PC-9 (cell line): ENCODE measurements around the gene TRMT2B. TPM values are rescaled to one million over a fixed set of nuclear protein-coding genes. Genes with fewer than 3 reads are reported as not detected.

ENCODE experiments used
- BruUV-seq: library from RNA; stranded (reverse); fragments of 400-500 nt; replicated peaks from 2 replicates; lab custom pipeline; 2021; lab: Mats Ljungman, UMichigan
- CTCF ChIA-PET: fragments of 300-600 bp; sonication (Branson Sonifier 250); formaldehyde crosslinking; loops from one replicate; lab custom pipeline; 2022; ENCODE audit warnings: antibody characterized with exemption; lab: Charles Lee
- POLR2A ChIA-PET: fragments of 300-600 bp; sonication (Branson Sonifier 250); formaldehyde crosslinking; loops from one replicate; lab custom pipeline; 2022; ENCODE audit warnings: antibody characterized with exemption; ENCODE audit not compliant: unreplicated experiment; lab: Charles Lee
- DNase-seq, 2 experiments: peaks; one replicate each; pipeline versions ENCODE4 v3.0.0 to v3.0.0-alpha.2; 2015 to 2022; ENCODE audit warnings: mixed read lengths in 1 of 2
- H2AFZ ChIP-seq: fragments of 200-600 bp; sonication (generic); 2 replicates; pipeline ENCODE4 v1.8.1; 2017; ENCODE audit warnings: antibody characterized with exemption
- H3F3A ChIP-seq: fragments of 200-600 bp; sonication (generic); 2 replicates; pipeline ENCODE4 v1.8.1; 2017; ENCODE audit warnings: antibody characterized with exemption, mild to moderate bottlenecking, low read depth; ENCODE audit not compliant: insufficient read depth
- H3K27ac ChIP-seq: fragments of 200-600 bp; sonication (generic); 2 replicates; pipeline ENCODE4 v1.6.1; 2016; ENCODE audit warnings: mixed run types
- H3K27me3 ChIP-seq: fragments of 200-600 bp; sonication (generic); 2 replicates; pipeline ENCODE4 v1.6.1; 2016; ENCODE audit warnings: low read depth, mixed run types; ENCODE audit not compliant: insufficient read depth
- H3K36me3 ChIP-seq: fragments of 200-600 bp; sonication (generic); 2 replicates; pipeline ENCODE4 v1.6.1; 2016; ENCODE audit warnings: low read depth, mixed run types
- H3K4me1 ChIP-seq: fragments of 200-600 bp; sonication (generic); replicated peaks from 2 replicates; pipeline ENCODE4 v1.6.1; 2016; ENCODE audit warnings: mixed run types; ENCODE audit not compliant: insufficient read depth
- H3K4me2 ChIP-seq: fragments of 200-600 bp; sonication (generic); 2 replicates; pipeline ENCODE4 v1.6.1; 2017; ENCODE audit warnings: mixed run types
- H3K4me3 ChIP-seq: fragments of 200-600 bp; sonication (generic); 2 replicates; pipeline ENCODE4 v1.6.1; 2016; ENCODE audit warnings: mixed run types
- H3K79me2 ChIP-seq: fragments of 200-600 bp; sonication (generic); 2 replicates; pipeline ENCODE4 v1.6.1; 2017; ENCODE audit warnings: low read depth, mixed run types
- H3K9me2 ChIP-seq: fragments of 200-600 bp; sonication (generic); 2 replicates; pipeline ENCODE4 v1.8.1; 2017; ENCODE audit warnings: mild to moderate bottlenecking; ENCODE audit not compliant: insufficient read depth
- H3K9me3 ChIP-seq: fragments of 200-600 bp; sonication (generic); 2 replicates; pipeline ENCODE4 v1.8.1; 2016; ENCODE audit warnings: low read depth; ENCODE audit not compliant: insufficient read depth
- H4K20me1 ChIP-seq: fragments of 200-600 bp; sonication (generic); 2 replicates; pipeline ENCODE4 v1.8.1; 2017; ENCODE audit not compliant: insufficient read depth
- EZH2 ChIP-seq: fragments of 200-600 bp; sonication (generic); IDR thresholded peaks from 2 replicates; pipeline ENCODE4 v1.8.0; 2017; ENCODE audit warnings: antibody characterized with exemption, low read depth
- intact Hi-C: fragments of 100-400 bp; cut with micrococcal nuclease; formaldehyde crosslinking; loops from one replicate; pipeline ENCODE4 v1.10.0; 2022; ENCODE audit not compliant: unreplicated experiment
- total RNA-seq: library from RNA; stranded (reverse); gene quantifications from 2 replicates; pipeline ENCODE4 v1.2.3, GENCODE V29; 2021
- TF ChIP-seq, protein P1 (sequence below): fragments of 200-600 bp; sonication (generic); conservative IDR thresholded peaks from 2 replicates; pipeline ENCODE4 v1.6.1; 2017; ENCODE audit warnings: mixed run types, antibody characterized with exemption, mild to moderate bottlenecking, moderate library complexity

The TRMT2B gene
- total RNA-seq, 1 experiment from 2014 or later = 31.6 TPM

DNA sequence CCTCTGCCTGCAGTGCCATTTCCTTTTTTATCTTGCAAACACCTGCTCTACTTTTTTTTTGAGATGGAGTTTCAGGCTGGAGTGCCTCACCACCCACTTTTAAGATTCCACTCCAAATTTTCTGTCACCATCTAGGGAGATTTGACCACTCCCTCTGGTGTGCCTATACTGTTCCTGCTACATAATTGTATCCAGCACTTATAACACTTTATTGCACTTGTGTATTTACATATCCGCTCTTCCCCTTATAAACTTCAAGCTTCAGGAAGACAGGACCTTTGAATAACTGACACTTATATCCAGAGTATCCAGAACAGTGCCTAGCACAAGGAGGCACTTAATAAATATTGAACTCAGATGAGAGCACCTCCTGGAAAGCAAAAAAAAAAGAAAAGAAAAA is 39.9 kb upstream of the TRMT2B start:
- Histone ChIP-seq H3K4me2 (no peak overlapping the region), H2AFZ (no peak overlapping the region), H3K9me3 (no peaks in the 10 kb centered on the region), H3K36me3 (no peaks in the 10 kb centered on the region), H4K20me1 (no peaks in the 10 kb centered on the region), H3F3A (no peaks in the 10 kb centered on the region), H3K4me1 (no peaks in the 10 kb centered on the region), H3K27ac (no peak overlapping the region), H3K79me2 (no peaks in the 10 kb centered on the region), H3K4me3 (no peak overlapping the region), H3K27me3 (no peaks in the 10 kb centered on the region), H3K9me2 (no peaks in the 10 kb centered on the region)
- TF ChIP-seq, protein P1, sequence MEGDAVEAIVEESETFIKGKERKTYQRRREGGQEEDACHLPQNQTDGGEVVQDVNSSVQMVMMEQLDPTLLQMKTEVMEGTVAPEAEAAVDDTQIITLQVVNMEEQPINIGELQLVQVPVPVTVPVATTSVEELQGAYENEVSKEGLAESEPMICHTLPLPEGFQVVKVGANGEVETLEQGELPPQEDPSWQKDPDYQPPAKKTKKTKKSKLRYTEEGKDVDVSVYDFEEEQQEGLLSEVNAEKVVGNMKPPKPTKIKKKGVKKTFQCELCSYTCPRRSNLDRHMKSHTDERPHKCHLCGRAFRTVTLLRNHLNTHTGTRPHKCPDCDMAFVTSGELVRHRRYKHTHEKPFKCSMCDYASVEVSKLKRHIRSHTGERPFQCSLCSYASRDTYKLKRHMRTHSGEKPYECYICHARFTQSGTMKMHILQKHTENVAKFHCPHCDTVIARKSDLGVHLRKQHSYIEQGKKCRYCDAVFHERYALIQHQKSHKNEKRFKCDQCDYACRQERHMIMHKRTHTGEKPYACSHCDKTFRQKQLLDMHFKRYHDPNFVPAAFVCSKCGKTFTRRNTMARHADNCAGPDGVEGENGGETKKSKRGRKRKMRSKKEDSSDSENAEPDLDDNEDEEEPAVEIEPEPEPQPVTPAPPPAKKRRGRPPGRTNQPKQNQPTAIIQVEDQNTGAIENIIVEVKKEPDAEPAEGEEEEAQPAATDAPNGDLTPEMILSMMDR = no peak
- TF ChIP-seq EZH2 = no peak
- no peak for DNase-seq
- intact Hi-C loops = no loop called here
- POLR2A ChIA-PET = no interaction called here
- no TSS peak for BruUV-seq
- CTCF ChIA-PET = interaction anchor here (0.7 kb wide), 1 partner anchor 52 kb away, joined by 3 read pairs; no protein-coding TSS in a partner anchor

DNA sequence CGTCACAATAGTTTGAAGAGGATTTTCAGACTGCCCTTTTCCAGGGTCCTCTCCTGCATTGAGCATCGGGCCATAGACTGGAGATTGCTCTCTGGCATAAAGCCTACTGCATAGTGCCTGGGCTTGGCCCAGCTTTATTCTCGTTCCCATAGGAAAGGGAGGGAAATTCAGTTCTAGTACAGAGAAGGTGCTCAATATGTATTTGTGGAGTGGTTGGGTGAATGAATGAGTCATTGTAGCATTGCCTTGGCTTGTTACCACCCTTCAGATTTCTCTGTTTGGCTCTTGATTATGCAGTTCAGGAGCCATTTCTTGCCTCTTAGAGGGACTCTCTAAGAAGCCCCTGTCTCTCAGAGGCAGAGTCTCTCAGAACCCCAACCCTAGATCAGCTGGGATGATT is 29.3 kb upstream of the TRMT2B start:
- Histone ChIP-seq H3K27ac (no peak overlapping the region), H4K20me1 (no peaks in the 10 kb centered on the region), H3K4me3 (no peak overlapping the region), H3K4me1 (no peaks in the 10 kb centered on the region), H3K27me3 (no peaks in the 10 kb centered on the region), H2AFZ (no peak overlapping the region), H3K4me2 (no peak overlapping the region), H3K79me2 (no peaks in the 10 kb centered on the region), H3K9me3 (no peaks in the 10 kb centered on the region), H3F3A (no peaks in the 10 kb centered on the region), H3K36me3 (no peaks in the 10 kb centered on the region), H3K9me2 (no peaks in the 10 kb centered on the region; the same call in 1 of the 2 replicates)
- no peak for DNase-seq
- BruUV-seq = no TSS peak
- POLR2A ChIA-PET = no interaction called here
- CTCF ChIA-PET = no interaction called here
- TF ChIP-seq, protein P1 = no peak
- TF ChIP-seq EZH2 = no peak
- intact Hi-C loops = no loop called here

DNA sequence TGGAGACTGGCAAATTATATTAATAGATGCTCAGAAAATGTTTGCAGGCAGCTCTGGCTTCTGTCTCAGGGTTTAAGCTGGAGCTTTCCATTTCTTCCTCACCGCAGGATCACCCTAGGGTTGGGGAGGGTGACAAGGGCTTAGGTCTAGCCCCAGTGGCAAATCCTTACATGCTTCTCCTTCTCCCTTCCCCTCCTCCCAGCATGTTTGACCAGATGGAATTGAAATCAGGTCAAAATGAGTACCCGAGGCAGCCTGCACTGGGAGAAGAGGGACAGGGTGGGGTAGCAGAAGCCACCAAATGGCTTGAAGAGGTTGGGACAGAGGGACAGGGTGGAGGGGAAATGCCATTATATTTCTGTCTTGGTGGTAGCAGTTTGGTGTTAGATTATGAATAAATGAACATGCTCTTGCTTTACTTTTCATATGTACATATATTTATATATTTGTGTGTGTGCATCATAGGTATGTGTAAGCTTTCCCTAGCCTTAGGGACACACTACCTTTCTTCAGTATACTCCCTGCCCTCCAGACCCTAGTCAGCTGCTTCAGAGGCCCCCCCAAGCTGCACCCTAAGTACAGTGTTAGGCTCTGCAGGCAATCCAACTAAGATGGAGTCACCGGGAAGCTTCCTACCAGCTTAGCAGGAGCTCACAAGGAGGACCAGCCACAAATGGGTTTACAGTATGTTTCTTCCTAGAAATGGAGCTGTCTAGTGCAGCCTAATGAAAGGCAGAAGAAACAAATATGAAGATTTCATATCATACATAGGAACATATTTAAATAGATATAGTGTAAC is 28.6 kb upstream of the TRMT2B start:
- Histone ChIP-seq H3K79me2 (no peaks in the 10 kb centered on the region), H3K27me3 (no peaks in the 10 kb centered on the region), H2AFZ (no peak overlapping the region), H3K27ac (no peak overlapping the region), H3F3A (no peaks in the 10 kb centered on the region), H3K4me3 (no peak overlapping the region), H3K9me3 (no peaks in the 10 kb centered on the region), H3K36me3 (no peaks in the 10 kb centered on the region), H4K20me1 (no peaks in the 10 kb centered on the region), H3K4me1 (no peaks in the 10 kb centered on the region), H3K4me2 (no peak overlapping the region), H3K9me2 (no peaks in the 10 kb centered on the region; the same call in 1 of the 2 replicates)
- ChIA-PET POLR2A (no interaction called here), CTCF (no interaction called here)
- intact Hi-C loops = no loop called here
- no TSS peak for BruUV-seq
- TF ChIP-seq EZH2 = no peak
- TF ChIP-seq, protein P1 = no peak
- no peak for DNase-seq
